ENCODE results near the gene PRRC1. TPM values are rescaled to one million over a fixed set of nuclear protein-coding genes. Genes with fewer than 3 reads are reported as not detected.

The PRRC1 gene
- total and polyA plus RNA-seq, 9 of the 15 experiments (the other 6 are each of a cell fraction or from before 2014, with no cell fraction given): 23.4 to 68.7 (median 43.9) TPM

DNA sequence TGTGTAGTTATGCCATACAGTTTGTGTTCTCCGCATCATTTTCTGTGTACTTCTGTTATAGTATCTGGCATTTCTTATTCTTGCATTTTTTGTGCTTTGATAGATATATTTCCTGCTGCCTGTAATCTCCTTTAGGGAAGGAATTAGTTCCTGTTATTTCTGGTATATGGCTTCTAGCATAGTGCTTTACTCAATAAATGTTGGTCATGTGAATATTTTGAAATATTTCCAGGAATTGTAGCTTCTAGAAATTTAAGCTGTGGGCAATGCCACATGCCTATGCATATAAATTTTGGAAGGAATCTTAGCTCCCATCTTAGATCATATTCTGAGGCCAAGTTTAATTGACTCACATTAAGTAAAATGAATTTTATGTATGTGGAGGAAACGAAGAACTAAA is 11.5 kb upstream of the PRRC1 start:
- WGBS (ENCODE audit: insufficient coverage, low coverage, missing lambda C conversion rate): 9% methylated on average over 2 of the region's 2 CpGs
- H3K4me3 ChIP-seq: no peak overlapping the region
- no peaks in the 10 kb centered on the region for H3K9me3 ChIP-seq (replicated peaks; ENCODE audit: control insufficient read depth, insufficient read depth, low read depth, low read length)
- no TSS peak for BruUV-seq (replicated peaks)
- ChIA-PET POLR2A (interaction anchor here (0.6 to 1.1 kb wide), 2 partner anchors 11 to 222 kb away, joined by 3 to 4 read pairs; partner anchors contain the start of gene PRRC1), CTCF (ENCODE audit: low intra/inter-chr PET ratio) (no interaction called here)
- no peaks in the 10 kb centered on the region for H3K36me3 ChIP-seq (ENCODE audit: control insufficient read depth, insufficient read depth, low read length)
- H3K9ac ChIP-seq (ENCODE audit: insufficient read depth in 1 of 2, low read depth in 2 of 2, low read length in 2 of 2): no peak overlapping the region
- H2AFZ ChIP-seq (ENCODE audit: low read depth, low read length): no peak overlapping the region
- peaks cover 0 to 4% of the 10 kb centered on the region in 2 experiments; a peak in 1 of 5 replicates for H3K27me3 ChIP-seq (ENCODE audit: control insufficient read depth in 2 of 2, insufficient read depth in 2 of 2, low read length in 2 of 2)
- no peaks in the 10 kb centered on the region for H3K4me1 ChIP-seq (replicated peaks in 1 of 2; ENCODE audit: control insufficient read depth in 2 of 2, insufficient read depth in 2 of 2, low read length in 2 of 2)
- no peak overlapping the region for H3K27ac ChIP-seq (ENCODE audit: extremely low read depth, low read depth, low read length)
- ATAC-seq: no peak
- no peak for FAIRE-seq
- in situ Hi-C loops (cut with MboI) (no loop called here), intact Hi-C loops (cut with micrococcal nuclease) (no loop called here)
- no peaks in the 10 kb centered on the region for H3K79me2 ChIP-seq (ENCODE audit: control insufficient read depth, insufficient read depth, low read length)
- no peaks in the 10 kb centered on the region for H3K9me1 ChIP-seq (ENCODE audit: control insufficient read depth, insufficient read depth, low read length)
- no peak for DNase-seq (ENCODE audit: extremely low read depth in 1 of 4, low spot score in 3 of 4)
- H3K4me2 ChIP-seq (ENCODE audit: insufficient read depth, low read length): no peak overlapping the region
- no peaks in the 10 kb centered on the region for H4K20me1 ChIP-seq (replicated peaks; ENCODE audit: control insufficient read depth, insufficient read depth, low read length)
- TF ChIP-seq STAG1 (CRISPR knock-in tag; IDR thresholded peaks at IDR 0.05; ENCODE audit: borderline replicate concordance) (no peak), ZNF583 (CRISPR knock-in tag; IDR thresholded peaks at IDR 0.05) (no peak), FOXJ2 (tag; IDR thresholded peaks at IDR 0.05) (no peak)

GRCh38 chr5:127506616-127507015 is 10.8 kb upstream of the PRRC1 start:
- intact Hi-C loops (cut with micrococcal nuclease) (no loop called here), in situ Hi-C loops (cut with MboI) (no loop called here)
- Histone ChIP-seq H3K4me2 (ENCODE audit: insufficient read depth, low read length) (no peak overlapping the region), H3K9me3 (replicated peaks; ENCODE audit: control insufficient read depth, insufficient read depth, low read depth, low read length) (no peaks in the 10 kb centered on the region), H3K79me2 (ENCODE audit: control insufficient read depth, insufficient read depth, low read length) (no peaks in the 10 kb centered on the region), H3K9me1 (ENCODE audit: control insufficient read depth, insufficient read depth, low read length) (no peaks in the 10 kb centered on the region), H2AFZ (ENCODE audit: low read depth, low read length) (peak overlapping the region; percentile 44), H3K27ac (ENCODE audit: extremely low read depth, low read depth, low read length) (no peak overlapping the region), H3K27me3 (ENCODE audit: control insufficient read depth in 2 of 2, insufficient read depth in 2 of 2, low read length in 2 of 2) (peaks cover 4% of the 10 kb centered on the region in 2 experiments; a peak in 2 of 5 replicates), H3K4me3 (no peak overlapping the region), H4K20me1 (replicated peaks; ENCODE audit: control insufficient read depth, insufficient read depth, low read length) (no peaks in the 10 kb centered on the region), H3K9ac (ENCODE audit: insufficient read depth in 1 of 2, low read depth in 2 of 2, low read length in 2 of 2) (no peak overlapping the region), H3K4me1 (replicated peaks in 1 of 2; ENCODE audit: control insufficient read depth in 2 of 2, insufficient read depth in 2 of 2, low read length in 2 of 2) (no peaks in the 10 kb centered on the region), H3K36me3 (ENCODE audit: control insufficient read depth, insufficient read depth, low read length) (no peaks in the 10 kb centered on the region)
- TF ChIP-seq ZNF23 (CRISPR knock-in tag; IDR thresholded peaks at IDR 0.05) (no peak), USF2 (CRISPR knock-in tag; IDR thresholded peaks at IDR 0.05) (peak; percentile 63), RAD51 (IDR thresholded peaks at IDR 0.05; ENCODE audit: borderline replicate concordance, low read depth) (peak; percentile 37; the same call in 1 of the 2 replicates), USF1 (CRISPR knock-in tag; IDR thresholded peaks at IDR 0.05) (0 out of 2 replicates have a peak, but pooled peaks have one; percentile 31)
- POLR2A ChIA-PET: no interaction called here
- FAIRE-seq (no peak), ATAC-seq (peak; percentile 49), DNase-seq (ENCODE audit: extremely low read depth in 1 of 4, low spot score in 3 of 4) (no peak)
- 4% methylated on average over 6 of the region's 6 CpGs for WGBS (ENCODE audit: insufficient coverage, low coverage, missing lambda C conversion rate)
- CTCF ChIA-PET (ENCODE audit: low intra/inter-chr PET ratio): no interaction called here
- no TSS peak for BruUV-seq (replicated peaks)

Data from K562 (cell line).